Activated CD4-positive, alpha-beta T cell treated with anti-CD3 and anti-CD28 coated beads, Interleukin-2, amount 10 ng/mL, durations not matched to agents 7 days and 5 days (primary cell): ENCODE results near the gene PRELID2. TPM values are rescaled to one million over a fixed set of nuclear protein-coding genes. Genes with fewer than 3 reads are reported as not detected.
"Not testable (repeated sequence)": the region's sequence is repeated elsewhere in the genome, so short reads cannot be mapped to it uniquely, and the experiment has no call there.

Experiments
- CTCF ChIA-PET: fragments of 350-600 bp; sonication (Branson Sonifier 250); formaldehyde crosslinking; loops from one replicate; lab custom pipeline; 2021; ENCODE audit warnings: antibody characterized with exemption; lab: Charles Lee
- POLR2A ChIA-PET: fragments of 350-600 bp; sonication (Branson Sonifier 250); formaldehyde crosslinking; loops from one replicate; lab custom pipeline; 2021; ENCODE audit warnings: antibody characterized with exemption; lab: Charles Lee
- DNase-seq: peaks from one replicate; pipeline ENCODE4 v3.0.0-alpha.2; 2020
- H3K27ac Mint-ChIP-seq: one replicate; pipeline ENCODE4 v1.8.0; 2021; ENCODE audit warnings: mild to moderate bottlenecking, moderate library complexity, mixed read lengths
- H3K27me3 Mint-ChIP-seq: one replicate; pipeline ENCODE4 v1.8.0; 2021; ENCODE audit warnings: mixed read lengths
- H3K36me3 Mint-ChIP-seq: one replicate; pipeline ENCODE4 v1.8.0; 2021; ENCODE audit warnings: low read depth, mixed read lengths
- H3K4me1 Mint-ChIP-seq: one replicate; pipeline ENCODE4 v1.8.0; 2021; ENCODE audit warnings: mixed read lengths
- H3K4me3 Mint-ChIP-seq: one replicate; pipeline ENCODE4 v1.8.0; 2021; ENCODE audit warnings: mild to moderate bottlenecking, moderate library complexity, mixed read lengths
- H3K9me3 Mint-ChIP-seq: one replicate; pipeline ENCODE4 v1.8.0; 2021; ENCODE audit warnings: mixed read lengths
- total RNA-seq, 2 experiments: library from RNA; stranded (reverse); gene quantifications; one replicate each; pipeline ENCODE4 v1.2.3, GENCODE V29; 2021

PRELID2 gene
- total RNA-seq, 2 experiments from 2014 or later, result 1.6 to 1.8 TPM

DNA sequence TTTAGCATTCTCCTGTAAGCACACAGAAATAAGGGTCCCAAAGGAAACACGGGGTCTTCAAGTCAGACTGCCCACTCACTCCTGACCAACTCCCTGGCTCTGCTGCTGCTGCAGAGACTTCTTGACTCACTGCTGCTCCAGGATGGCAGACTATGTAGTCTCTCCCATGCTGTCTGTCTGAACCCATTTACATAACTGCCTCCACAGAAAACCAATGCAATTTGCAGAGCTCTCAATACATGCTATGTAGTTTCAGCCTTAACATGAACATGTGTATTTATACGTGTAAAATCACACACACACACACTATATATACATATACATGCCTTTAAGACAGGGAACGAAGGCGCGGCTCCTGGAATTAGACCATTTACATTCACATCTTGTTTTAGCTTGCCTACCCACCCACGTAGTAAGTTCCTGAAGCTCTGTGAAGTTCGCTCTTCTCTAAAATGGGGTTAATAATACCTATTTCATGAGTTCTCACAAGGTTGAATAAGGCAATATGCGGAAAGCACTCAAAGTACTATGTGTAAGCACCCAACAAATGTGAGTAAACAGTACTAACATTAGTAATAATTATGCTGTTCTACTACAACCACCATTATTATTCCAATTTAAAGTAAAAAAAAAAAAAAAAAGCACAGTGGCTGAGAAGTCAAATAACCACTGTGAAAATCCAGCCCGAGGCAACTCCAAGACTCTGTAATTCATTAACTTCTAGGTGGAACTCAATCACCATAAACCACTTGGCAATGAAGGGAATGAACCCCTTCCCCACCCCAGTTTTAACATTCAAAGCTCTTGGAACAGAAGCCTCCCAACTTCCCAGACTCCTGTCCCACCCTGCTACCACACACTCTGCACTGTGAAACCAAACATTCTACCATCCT is 31.8 kb downstream of the PRELID2 start:
- ChIA-PET CTCF (interaction anchor here (0.7 kb wide), 1 partner anchor 18 kb away, joined by 3 read pairs; no protein-coding TSS in a partner anchor), POLR2A (interaction anchor here (0.7 kb wide), 1 partner anchor 107 kb away, joined by 3 read pairs; no protein-coding TSS in a partner anchor)
- Mint-ChIP-seq H3K9me3 (no peaks in the 10 kb centered on the region), H3K36me3 (no peaks in the 10 kb centered on the region), H3K27ac (no peak overlapping the region), H3K4me1 (no peaks in the 10 kb centered on the region), H3K4me3 (no peak overlapping the region), H3K27me3 (no peaks in the 10 kb centered on the region)
- no peak for DNase-seq

DNA sequence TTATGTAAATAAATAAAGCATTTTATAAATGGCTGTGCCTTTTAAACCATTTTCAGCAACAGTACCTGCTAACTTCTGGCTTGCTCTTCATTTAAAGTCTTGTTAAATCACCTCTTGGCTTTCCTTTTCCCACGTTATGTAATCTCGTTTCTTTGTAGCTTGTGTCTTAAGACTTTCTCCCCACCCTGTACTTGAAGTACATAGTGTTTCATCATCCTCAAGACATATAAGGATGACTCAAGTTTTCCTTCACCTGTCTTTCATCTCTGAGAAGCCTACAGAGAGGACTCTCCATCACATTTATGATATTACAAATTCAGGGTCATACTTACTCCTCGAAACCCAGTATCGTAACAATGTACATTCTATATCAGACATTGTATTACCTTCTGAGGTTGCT is 33.9 kb downstream of the PRELID2 start:
- Mint-ChIP-seq H3K27ac (no peak overlapping the region), H3K27me3 (no peaks in the 10 kb centered on the region), H3K9me3 (no peaks in the 10 kb centered on the region), H3K4me3 (no peak overlapping the region), H3K4me1 (no peaks in the 10 kb centered on the region), H3K36me3 (no peaks in the 10 kb centered on the region)
- ChIA-PET CTCF (interaction anchor here (0.7 to 0.9 kb wide), 2 partner anchors 12 to 20 kb away, joined by 3 to 4 read pairs; no protein-coding TSS in a partner anchor), POLR2A (no interaction called here)
- no peak for DNase-seq

DNA sequence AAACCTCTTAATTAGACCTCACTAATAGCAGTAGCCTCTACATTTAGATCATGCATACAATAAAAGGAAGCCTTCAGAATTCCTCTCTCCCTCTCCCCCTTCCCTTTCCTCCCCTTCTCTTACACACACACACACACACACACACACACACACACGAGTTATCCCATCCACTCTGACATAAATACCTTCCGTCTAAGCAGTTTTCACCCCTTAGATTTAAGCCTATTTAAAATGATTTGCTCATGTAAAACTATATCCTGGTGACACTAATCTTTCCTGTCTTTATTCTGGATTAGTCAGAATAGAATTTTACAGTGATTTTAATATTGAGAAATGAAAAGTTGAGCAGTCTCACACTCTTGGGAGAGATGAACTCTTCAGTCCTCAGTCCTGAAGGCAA is 35.0 kb downstream of the PRELID2 start:
- CTCF ChIA-PET, result interaction anchor here (0.9 kb wide), 1 partner anchor 13 kb away, joined by 4 read pairs; no protein-coding TSS in a partner anchor
- POLR2A ChIA-PET, result no interaction called here

DNA sequence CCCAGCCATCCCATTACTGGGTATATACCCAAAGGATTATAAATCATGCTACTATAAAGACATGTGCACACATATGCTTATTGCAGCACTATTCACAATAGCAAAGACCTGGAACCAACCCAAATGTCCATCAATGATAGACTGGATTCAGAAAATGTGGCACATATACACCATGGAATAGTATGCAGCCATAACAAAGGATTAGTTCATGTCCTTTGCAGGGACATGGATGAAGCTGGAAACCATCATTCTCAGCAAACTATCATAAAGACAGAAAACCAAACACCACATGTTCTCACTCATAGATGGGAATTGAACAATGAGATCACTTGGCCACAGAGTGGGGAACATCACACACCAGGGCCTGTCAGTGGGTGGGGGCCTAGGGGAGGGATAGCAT is 36.6 kb downstream of the PRELID2 start:
- CTCF ChIA-PET, result interaction anchor here (1.1 kb wide), 1 partner anchor 57 kb away, joined by 5 read pairs; no protein-coding TSS in a partner anchor
- H3K9me3 Mint-ChIP-seq, H3K4me3 Mint-ChIP-seq, H3K27ac Mint-ChIP-seq, H3K4me1 Mint-ChIP-seq, DNase-seq, POLR2A ChIA-PET, H3K27me3 Mint-ChIP-seq, H3K36me3 Mint-ChIP-seq: not testable (repeated sequence)

More for the DNA sequence above, 35.0 kb downstream of the PRELID2 start:
- DNase-seq, result no peak
- no peaks in the 10 kb centered on the region for H3K4me1 Mint-ChIP-seq
- H3K9me3 Mint-ChIP-seq, result no peaks in the 10 kb centered on the region
- no peak overlapping the region for H3K27ac Mint-ChIP-seq
- H3K36me3 Mint-ChIP-seq, result no peaks in the 10 kb centered on the region
- H3K27me3 Mint-ChIP-seq, result no peaks in the 10 kb centered on the region
- H3K4me3 Mint-ChIP-seq, result no peak overlapping the region

DNA sequence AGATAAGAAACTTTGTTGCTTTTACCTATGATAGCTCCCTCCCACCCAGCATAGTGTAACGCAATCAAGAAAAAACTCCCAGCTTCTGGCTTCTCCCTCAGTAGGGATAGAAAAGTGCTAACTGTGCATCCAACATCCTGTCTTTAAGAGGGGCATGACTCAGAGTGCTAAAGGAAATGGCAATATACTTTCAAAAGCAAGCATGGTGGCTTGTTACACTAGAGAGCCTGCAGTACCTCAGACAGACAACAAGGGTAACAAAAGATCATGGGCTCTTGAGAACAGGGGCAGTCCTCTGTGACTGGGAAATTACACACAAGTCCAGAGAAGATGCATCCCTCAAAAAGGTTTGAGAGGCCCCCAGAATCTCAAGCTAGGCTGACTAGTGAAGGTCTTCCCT is 37.8 kb downstream of the PRELID2 start:
- Mint-ChIP-seq H3K9me3 (no peaks in the 10 kb centered on the region), H3K4me1 (no peaks in the 10 kb centered on the region), H3K27ac (no peak overlapping the region), H3K4me3 (no peak overlapping the region), H3K27me3 (no peaks in the 10 kb centered on the region), H3K36me3 (no peaks in the 10 kb centered on the region)
- DNase-seq, result no peak
- POLR2A ChIA-PET, result no interaction called here
- CTCF ChIA-PET, result no interaction called here

DNA sequence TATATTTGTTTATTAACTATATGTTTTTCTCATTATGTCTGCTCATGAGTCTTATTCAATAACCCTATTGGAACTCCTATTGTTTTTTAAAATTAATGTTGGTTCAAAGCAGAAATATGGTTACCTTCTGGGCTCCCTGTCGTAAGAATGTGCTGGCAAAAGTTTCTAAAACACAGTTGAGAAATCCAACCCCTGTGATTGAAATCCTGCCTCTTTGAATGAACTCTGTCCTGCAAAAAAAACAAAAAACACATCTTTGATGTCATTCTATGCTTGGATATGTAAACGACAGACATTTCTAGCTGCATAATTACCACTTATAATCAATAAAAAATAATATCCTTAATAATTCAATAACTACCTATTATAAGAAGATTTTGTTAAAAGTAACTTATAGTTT is 38.8 kb downstream of the PRELID2 start:
- POLR2A ChIA-PET, result no interaction called here
- no peak overlapping the region for H3K4me3 Mint-ChIP-seq
- no peaks in the 10 kb centered on the region for H3K9me3 Mint-ChIP-seq
- H3K4me1 Mint-ChIP-seq, result no peaks in the 10 kb centered on the region
- no peaks in the 10 kb centered on the region for H3K36me3 Mint-ChIP-seq
- no peak for DNase-seq
- CTCF ChIA-PET, result no interaction called here
- no peak overlapping the region for H3K27ac Mint-ChIP-seq
- H3K27me3 Mint-ChIP-seq, result no peaks in the 10 kb centered on the region

DNA sequence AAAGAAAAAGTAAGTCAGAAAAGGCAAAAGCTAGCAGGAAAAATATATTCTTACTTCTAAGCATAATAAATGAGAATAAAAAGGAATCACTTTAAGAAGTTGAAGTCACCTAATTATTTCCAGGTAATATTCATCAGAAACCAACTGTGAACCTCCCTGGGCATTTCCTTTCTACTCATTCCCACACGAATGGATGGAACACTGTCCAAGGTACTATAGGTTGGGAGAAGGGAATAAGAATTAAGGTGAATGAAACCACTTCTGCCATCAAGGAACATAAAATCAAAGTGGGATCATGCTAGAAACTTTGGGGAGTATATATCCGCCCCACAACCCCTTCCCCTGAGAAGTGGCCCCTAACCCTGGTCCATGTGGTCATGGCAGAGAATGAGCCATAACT is 41.6 kb downstream of the PRELID2 start:
- POLR2A ChIA-PET, result no interaction called here
- Mint-ChIP-seq H3K36me3 (no peaks in the 10 kb centered on the region), H3K4me3 (no peak overlapping the region), H3K27ac (no peak overlapping the region), H3K9me3 (no peaks in the 10 kb centered on the region), H3K4me1 (no peaks in the 10 kb centered on the region), H3K27me3 (no peaks in the 10 kb centered on the region)
- no peak for DNase-seq
- CTCF ChIA-PET, result no interaction called here

DNA sequence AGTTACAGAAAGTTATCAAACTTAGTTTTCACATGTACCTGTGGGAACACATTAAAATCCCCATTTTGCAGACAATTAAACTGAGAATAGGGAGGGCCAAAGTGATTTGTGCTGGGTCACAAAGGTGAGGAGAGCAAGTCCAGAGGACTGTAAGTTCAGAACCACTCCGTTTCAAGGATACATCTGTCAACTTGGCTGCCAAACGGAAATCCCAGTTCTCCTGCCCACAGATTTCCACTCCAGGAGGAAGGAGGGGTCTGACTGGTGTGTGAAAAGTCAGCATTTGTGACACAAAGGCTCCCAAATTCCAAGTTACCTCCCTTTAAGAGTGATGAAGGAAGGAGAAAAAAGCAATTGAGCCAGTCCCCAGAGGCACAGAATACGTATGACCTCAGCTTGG is 42.3 kb downstream of the PRELID2 start:
- Mint-ChIP-seq H3K27ac (no peak overlapping the region), H3K9me3 (no peaks in the 10 kb centered on the region)
- CTCF ChIA-PET, result interaction anchor here (1.5 kb wide), 1 partner anchor 12 kb away, joined by 4 read pairs; no protein-coding TSS in a partner anchor

DNA sequence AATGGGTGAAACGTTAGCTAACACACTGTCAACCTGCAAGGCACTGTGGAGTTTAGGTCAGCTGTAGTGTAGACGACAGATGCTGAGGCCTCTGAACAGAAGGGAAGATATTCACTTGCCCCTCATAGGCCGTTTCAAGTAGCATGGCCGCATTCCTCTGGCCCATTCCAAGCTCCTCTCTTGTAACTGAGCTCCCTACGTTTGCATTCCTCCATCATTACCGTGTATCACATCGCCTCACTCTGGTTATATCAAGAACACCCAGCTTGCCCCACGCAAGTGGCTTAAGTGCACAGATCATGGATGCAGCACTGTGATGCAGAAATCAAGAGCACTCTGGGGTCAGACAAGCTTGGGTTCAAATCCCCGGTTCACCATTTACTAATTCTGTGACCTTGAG is 43.3 kb downstream of the PRELID2 start:
- Mint-ChIP-seq H3K27ac (no peak overlapping the region), H3K4me1 (no peaks in the 10 kb centered on the region), H3K9me3 (no peaks in the 10 kb centered on the region), H3K36me3 (no peaks in the 10 kb centered on the region), H3K27me3 (no peaks in the 10 kb centered on the region), H3K4me3 (no peak overlapping the region)
- no peak for DNase-seq
- POLR2A ChIA-PET, result no interaction called here
- CTCF ChIA-PET, result interaction anchor here (1.5 kb wide), 1 partner anchor 13 kb away, joined by 4 read pairs; no protein-coding TSS in a partner anchor

More for the DNA sequence above, 42.3 kb downstream of the PRELID2 start:
- Mint-ChIP-seq H3K36me3 (no peaks in the 10 kb centered on the region), H3K4me1 (no peaks in the 10 kb centered on the region), H3K4me3 (no peak overlapping the region), H3K27me3 (no peaks in the 10 kb centered on the region)
- no peak for DNase-seq
- POLR2A ChIA-PET, result no interaction called here

DNA sequence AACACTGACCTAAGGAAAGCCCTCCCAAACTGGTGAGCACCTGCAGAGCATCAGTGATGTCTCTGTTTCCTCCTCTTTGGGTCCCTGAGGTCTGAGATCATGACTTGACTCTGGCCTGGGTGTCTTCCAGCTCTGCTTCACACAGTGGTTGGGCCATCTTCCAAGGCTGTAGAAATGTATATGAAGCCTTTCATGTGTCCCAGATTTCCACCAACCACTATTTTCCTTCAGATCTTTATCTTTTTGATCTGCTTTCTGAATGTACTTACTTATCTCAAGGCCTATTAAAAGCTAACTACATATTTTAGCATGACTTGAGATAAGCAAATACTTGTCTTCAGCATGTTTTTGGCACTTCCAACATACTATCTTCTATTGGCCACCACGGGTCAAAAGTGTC is 47.1 kb downstream of the PRELID2 start:
- ChIA-PET CTCF (interaction anchor here (0.6 kb wide), 1 partner anchor 957 kb away, joined by 3 read pairs; no protein-coding TSS in a partner anchor), POLR2A (no interaction called here)
- no peak for DNase-seq
- no peaks in the 10 kb centered on the region for H3K4me1 Mint-ChIP-seq
- H3K9me3 Mint-ChIP-seq, result no peaks in the 10 kb centered on the region
- no peaks in the 10 kb centered on the region for H3K36me3 Mint-ChIP-seq
- H3K4me3 Mint-ChIP-seq, result no peak overlapping the region
- no peaks in the 10 kb centered on the region for H3K27me3 Mint-ChIP-seq
- H3K27ac Mint-ChIP-seq, result no peak overlapping the region

DNA sequence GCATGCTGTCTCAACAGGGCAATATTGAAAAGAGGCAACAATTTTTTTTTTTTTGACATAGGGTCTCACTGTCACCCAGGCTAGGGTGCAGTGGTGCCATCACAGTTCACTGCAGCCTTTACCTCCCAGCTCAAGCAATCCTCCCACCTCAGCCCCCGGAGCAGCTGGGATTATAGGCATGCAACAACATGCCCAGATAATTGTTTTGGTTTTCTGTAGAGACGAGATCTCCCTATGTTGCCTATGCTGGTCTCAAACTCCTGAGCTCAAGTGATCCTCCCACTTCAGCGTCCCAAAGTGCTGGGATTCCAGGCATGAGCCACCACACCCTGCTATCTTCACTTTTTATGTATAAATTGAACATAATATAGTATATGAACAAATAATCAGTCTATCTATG is 47.6 kb downstream of the PRELID2 start:
- ChIA-PET CTCF (interaction anchor here (0.6 kb wide), 2 partner anchors 327 to 957 kb away, joined by 3 to 4 read pairs; no protein-coding TSS in a partner anchor), POLR2A (no interaction called here)
- no peaks in the 10 kb centered on the region for H3K4me1 Mint-ChIP-seq
- no peak for DNase-seq
- no peaks in the 10 kb centered on the region for H3K9me3 Mint-ChIP-seq
- no peak overlapping the region for H3K27ac Mint-ChIP-seq
- no peaks in the 10 kb centered on the region for H3K36me3 Mint-ChIP-seq
- H3K4me3 Mint-ChIP-seq, result no peak overlapping the region
- no peaks in the 10 kb centered on the region for H3K27me3 Mint-ChIP-seq

DNA sequence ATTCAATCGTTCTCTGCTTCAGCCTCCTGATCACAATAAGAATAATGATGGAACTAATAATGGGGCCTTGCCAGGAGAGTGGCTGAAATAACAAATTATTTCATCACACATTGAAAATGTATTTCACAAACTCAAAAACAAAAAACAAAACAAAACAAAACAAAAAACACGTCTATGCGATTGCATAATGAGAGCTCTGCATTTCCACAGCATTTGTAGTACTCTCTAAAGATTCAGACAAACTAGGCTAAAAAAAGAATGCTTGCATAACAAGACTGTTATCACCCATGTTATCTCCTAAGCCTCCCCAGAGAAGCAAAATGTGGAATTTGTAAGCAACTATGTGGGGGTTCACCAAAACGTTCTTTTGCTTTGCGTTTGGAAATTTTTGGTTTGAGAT is 48.1 kb downstream of the PRELID2 start:
- ChIA-PET CTCF (interaction anchor here (0.6 kb wide), 1 partner anchor 328 kb away, joined by 4 read pairs; no protein-coding TSS in a partner anchor), POLR2A (no interaction called here)
- Mint-ChIP-seq H3K4me3 (no peak overlapping the region), H3K4me1 (no peaks in the 10 kb centered on the region), H3K9me3 (no peaks in the 10 kb centered on the region), H3K27ac (no peak overlapping the region), H3K36me3 (no peaks in the 10 kb centered on the region), H3K27me3 (no peaks in the 10 kb centered on the region)
- no peak for DNase-seq

DNA sequence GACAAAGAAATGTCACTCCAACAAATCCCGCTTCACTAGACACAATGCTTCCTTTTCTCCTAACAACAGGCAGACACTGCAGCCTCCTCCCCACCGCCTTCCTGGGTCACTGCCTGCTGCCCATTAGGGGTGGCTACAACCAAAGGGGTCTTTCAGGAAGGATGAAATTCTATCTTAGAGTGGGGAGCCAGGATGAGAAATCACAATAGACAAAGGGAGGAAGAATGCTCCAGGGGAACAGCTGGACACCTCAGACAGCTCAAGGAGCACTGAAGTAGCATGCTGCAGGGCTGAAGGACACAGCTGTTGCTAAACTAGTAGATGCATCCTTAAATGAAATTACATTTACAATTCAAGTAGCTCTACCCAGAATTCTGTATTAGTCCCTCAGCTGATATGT is 54.2 kb downstream of the PRELID2 start:
- Mint-ChIP-seq H3K27ac (no peak overlapping the region), H3K4me3 (no peak overlapping the region), H3K36me3 (no peaks in the 10 kb centered on the region), H3K9me3 (no peaks in the 10 kb centered on the region), H3K4me1 (no peaks in the 10 kb centered on the region), H3K27me3 (no peaks in the 10 kb centered on the region)
- ChIA-PET CTCF (interaction anchor here (0.5 kb wide), 1 partner anchor 20 kb away, joined by 3 read pairs; no protein-coding TSS in a partner anchor), POLR2A (no interaction called here)
- DNase-seq, result no peak
